GM21360 (cell line): Measurements from ENCODE around the gene AHRR.
"Not testable (repeated sequence)": the region's sequence is repeated elsewhere in the genome, so short reads cannot be mapped to it uniquely, and the experiment has no call there.

Source experiments
- ATAC-seq: cut with Tn5 transposase; IDR thresholded peaks from one replicate; pipeline ENCODE4 v1.9.1; 2021; ENCODE audit warnings: mild to moderate bottlenecking, moderate library complexity; ENCODE audit not compliant: unreplicated experiment

AHRR gene

DNA sequence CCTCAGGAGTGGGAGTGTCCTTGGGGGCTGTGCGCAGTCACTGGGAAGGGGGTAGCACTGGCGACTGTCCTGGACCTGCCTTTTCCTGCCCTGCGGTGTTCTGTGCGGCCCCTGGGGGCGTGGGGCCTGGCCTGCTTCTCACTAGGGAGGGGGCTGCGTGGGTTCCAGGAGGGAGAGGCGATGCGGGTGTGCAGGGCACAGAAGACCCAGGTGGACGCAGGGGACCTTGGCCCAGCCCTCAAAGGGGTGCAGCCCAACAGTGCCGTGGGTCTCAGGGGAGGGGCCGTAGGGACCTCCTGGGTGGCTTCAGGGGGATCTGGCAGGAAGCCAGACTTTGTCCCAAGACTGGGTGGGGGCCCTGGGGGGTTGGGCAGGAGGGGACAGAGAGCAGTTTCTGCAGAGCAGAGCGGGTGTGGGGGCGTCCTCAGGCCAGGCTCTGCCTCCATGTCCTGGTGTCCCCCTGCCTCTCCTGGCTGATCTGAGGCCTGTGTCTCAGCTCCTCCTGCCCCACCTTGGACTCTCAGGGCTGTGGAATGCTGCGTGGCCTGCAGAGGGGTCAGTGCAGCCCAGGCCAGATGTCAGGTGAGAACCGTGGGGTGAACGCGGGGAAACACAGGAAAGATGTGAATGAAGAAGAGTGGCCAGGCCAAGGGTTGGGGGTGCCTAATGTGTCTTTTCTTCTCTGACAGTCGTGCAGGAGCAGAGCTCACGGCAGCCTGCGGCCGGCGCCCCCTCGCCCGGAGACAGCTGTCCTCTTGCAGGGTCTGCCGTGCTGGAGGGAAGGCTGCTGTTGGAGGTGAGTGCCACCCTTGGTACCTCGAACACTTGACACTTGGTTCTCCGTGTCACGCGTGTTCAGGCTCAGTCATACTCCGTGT lies 54.6 kb downstream of the AHRR start:
- ATAC-seq: no peak

DNA sequence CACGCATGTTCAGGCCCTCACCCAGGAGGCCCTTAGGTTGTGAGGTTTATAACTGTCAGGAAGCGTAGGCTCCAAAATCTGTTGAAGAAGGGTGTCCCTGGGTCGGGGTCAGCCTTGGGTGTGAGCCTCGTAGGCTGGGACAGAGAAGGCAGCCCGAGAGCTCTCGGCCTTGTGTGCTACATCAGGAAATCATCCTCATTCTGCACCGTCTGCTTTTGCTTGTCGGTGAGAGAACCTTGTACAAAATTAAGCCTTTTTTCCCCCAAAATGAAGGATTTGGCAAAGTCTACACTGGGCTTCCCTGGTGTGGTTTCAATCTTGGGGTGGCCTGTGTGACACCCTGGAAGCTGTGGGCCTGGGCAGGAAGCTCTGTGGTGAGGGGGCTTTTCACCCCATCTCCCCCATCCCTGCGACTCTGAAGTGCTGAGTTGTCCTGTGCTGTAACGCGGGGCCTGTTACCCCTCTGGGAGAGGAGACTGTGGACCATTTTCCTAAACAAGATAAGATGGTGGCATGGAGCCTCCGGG lies 55.3 kb downstream of the AHRR start:
- no peak for ATAC-seq

DNA sequence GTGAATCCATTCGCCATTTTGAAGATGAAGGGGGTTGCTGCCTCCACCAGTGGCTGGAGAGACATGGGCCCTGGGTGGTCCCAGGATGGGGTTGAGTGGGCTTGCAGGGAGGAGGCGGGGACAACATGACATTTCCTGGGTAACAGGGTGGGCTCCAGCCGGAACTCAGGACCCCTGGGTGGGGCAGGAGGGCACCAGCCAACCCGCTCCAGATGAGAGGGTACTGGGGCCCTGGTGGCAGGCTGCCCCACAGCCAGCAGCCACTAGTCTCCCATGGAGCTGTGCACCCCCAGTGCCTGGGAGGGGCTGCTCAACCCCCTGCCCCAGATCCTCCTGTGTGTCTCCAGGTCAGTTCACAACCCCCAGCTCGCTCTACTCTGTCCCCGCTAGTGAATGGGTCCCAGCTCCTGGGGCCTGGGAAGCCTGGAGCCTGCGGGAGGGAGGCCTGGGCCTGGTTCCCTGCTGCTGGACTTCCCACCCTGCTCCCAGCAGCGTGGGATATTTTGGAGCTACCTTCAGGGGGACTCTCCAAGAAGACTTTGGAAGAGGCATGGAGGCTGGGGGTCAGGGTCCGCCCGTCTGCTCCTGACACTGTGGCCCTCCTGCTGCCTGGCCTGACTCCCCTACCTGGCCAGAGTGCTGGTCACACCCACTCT lies 55.9 kb downstream of the AHRR start:
- no peak for ATAC-seq

DNA sequence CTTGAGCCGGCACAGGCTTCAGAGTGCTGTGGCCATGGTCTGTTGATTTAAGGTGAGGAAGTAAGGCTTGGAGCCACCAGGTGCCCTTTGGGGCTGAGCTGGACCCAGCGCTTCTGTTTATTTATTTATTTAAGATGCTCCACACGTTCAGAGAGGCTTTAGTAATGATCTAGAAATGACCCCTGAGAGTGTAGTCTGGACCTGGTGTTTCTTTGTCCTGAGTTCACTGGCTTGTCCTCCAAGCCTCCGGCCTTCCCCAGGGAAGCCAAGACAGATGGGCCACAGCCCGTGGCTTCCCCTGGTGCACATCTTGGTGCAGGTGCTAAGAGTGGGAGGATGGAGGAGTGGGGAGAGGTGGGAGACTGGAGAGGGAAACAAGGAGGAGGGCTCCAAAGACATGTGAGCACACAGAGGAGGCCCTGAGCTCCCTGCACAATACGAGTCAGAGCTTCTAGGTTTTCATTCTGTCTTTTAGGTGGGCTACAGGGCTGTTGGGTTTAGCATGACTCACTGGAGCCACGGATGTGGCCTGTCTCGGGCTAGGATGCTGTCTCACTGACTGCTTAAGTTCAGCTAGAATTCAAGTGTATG lies 56.9 kb downstream of the AHRR start:
- no peak for ATAC-seq

DNA sequence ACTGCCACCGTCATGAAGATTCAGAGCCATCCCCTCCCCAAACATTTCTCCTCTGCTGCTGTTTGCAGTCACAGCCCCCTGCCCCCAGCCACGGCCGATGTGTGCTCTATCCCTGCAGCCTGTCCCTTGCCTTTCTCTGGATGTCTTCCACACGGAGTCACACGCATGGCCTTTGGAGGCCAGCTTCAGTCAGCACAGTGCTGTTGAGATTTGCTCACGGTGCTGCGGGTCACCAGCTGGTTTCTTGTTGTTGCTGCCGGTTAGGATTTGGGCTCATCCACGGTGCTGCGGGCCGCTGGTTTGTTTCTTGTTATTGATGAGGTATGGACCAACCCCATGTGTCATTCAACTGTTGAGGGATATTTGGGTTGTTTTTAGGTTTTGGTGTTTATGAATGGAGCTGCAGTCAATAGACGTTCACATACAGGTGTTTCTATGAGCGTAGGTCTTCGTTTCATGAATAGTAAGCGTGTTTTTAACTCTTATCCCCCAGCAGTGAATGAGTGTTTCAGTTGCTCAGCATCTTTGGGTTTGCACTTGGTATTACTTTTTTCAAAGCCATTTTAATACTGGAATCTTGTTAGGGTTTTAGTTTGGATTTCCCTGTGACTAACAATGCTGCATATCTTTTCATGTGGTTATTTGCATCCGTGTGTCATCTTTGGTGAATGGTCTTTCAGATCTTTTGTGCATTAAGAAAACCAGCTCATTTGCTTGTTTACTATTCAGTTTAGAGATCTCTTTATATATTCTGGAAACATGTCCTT lies 57.6 kb downstream of the AHRR start:
- ATAC-seq: no peak

DNA sequence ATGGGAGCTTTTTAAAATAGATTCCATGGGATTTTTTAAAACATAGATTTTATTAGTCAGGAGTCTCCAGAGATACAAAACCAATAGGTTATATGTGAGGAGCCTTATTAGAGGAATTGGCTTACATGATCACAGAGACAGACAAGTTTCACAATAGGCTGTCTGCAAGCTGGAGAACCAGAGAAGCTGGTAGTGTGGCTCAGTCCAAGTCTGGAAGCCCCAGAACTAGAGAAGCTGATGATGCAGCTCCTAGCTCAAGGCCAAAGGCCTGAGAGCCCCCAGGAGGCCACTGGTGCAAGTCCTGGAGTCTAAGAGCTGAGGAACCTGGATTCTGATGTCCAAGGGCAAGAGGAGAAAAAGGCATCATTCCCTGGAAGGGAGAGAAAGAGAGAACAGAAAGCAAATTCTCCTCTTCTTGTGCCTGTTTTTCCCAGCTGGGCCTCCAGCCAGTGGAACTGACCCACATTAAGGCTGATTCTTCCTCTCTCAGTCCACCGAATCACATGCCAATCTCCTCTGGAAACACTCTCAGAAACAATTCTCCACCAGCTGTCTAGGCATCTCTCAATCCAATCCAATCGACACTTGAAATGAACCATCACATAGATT lies 59.3 kb downstream of the AHRR start:
- ATAC-seq: no peak

DNA sequence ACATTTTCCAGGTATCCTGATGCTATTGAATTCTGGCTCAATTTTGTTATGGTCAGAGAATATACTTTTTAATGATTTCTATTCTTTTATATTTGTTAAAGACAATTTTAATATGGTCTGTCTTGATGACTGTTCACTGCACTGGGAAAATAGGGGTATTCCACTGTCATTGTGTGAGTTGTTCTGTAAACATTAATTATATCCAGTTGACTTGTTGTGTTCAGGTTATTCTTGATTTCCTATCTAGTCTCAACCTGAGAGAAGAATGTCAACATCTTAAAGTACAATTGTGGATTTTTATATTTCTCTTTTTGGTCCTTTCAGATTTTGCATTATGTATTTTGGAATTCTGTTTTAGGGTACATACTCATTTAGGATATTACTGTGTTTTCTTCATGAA lies 61.6 kb downstream of the AHRR start:
- ATAC-seq: no peak

DNA sequence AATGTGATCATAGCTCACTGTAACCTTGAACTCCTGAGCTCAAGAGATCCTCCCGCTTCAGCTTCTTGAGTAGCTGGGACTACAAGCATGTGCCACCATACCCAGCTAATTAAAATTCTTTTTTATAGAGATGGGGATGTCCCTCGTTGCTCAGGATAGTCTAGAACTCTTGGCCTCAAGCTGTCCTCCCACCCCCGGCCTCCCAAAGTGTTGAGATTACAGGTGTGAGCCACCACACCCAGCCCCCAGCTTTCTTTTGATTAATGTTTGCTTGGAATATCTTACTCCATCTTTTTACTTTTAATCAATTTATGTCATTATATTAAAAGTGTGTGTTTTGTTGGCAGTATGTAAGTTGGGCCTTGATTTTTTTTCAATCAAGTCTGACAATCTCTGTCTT lies 62.1 kb downstream of the AHRR start:
- ATAC-seq: no peak

DNA sequence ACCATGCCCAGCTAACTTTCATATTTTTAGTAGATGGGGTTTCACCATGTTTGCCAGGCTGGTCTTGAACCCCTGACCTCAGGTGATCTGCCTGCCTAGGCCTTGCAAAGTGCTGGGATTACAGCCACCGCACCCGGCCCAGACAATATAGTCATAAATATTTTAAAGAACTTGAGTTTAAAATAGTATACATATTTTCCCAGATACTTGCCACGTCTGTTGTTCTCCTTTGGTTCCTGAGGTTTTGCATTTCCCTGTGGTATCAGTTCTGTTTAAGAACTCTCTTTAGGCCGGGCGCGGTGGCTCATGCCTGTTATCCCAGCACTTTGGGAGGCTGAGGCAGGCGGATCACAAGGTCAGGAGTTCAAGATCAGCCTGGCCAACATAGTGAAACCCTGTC lies 63.1 kb downstream of the AHRR start:
- not testable (repeated sequence) for ATAC-seq

DNA sequence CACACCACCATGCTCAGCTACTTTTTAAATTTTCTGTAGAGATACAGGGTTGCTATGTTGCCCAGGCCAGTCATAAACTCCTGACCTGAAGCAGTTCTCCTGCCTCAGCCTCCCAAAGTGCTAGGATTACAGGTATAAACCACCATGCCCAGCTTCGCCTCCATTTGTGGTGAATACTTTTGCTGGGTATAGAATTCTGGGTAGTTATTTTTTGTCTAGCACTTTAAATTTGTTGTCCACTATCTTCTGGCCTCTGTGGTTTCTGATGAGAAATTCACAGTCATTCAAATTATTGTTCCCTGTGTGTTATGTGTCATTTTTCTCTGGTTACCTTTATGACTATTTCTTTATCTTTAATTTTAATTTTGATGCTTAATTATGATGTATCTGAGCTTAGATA lies 63.8 kb downstream of the AHRR start:
- no peak for ATAC-seq

DNA sequence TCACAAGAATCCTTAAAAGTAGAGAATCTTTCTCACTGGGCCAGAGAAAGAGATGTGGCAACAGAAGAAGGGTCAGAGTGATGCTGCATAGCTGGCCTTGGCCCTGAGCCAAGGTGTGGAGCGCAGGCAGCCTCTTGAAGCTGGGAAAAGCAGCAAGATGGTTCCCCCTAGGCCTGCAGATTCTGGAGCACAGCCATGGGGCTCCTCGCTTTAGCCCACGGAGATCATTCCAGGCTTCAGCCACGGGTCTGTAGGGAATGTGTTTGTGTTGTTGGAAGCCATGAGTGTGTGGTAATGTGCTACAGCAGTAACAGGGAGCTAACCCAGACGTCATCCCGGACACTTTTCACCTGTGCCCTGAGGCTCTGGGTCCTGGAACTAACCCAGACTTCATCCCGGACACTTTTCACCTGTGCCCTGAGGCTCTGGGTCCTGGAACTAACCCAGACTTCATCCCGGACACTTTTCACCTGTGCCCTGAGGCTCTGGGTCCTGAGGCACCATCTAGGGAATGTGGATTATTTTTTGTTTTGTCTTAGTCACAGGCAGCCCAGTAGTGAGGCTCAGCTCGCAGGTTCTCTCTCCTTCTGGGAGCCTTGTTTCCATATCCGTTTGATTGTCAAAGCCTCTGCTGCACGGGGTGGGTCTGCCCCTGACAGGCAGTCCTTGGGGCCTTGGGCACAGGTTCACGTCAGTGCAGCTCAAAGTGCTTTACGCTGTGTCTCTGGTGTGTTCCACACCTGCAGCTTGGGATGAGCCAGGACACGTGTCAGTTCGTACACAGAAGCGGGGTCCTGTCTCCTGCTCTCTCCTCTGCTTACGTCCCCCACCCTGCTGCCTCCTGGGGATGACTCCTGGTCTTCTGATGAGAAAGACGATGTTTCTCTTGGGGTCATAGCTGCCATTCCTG lies 65.2 kb downstream of the AHRR start:
- no peak for ATAC-seq

DNA sequence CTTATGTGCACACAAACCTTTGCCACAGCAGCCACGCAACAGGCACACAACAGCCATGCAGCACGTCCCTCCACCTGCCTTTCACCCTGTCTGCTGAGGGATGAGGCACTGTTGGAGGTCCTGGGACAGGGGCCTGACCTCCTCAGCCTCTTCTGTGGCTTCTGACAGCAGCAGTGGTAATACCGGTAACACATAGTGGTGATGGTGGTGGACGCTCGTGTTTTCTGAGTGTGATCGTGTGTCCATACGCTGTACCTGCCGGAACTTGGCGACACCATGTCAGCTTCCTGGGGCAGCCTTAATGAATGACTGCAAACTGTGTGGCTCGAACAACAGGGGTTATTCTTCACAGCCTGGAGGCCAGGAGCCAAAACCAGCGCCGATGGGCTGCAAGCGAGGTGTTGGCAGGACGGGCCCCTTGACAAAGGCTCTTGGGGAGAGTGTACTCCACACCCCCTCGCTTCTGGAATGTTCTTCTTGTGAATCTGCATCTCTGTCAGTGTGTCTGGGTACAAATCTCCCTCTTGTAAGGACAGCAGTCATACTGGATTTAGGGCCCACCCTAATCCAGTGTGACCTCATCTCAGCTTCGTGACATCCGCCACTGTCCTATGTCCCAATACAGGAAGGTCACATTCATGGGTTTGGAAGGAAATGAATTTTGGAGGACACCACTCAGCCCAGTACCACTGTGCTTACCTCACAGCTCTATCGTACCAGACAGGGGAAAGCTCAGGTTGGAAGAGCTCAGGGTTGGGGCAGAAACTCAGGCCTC lies 66.2 kb downstream of the AHRR start:
- ATAC-seq: no peak

DNA sequence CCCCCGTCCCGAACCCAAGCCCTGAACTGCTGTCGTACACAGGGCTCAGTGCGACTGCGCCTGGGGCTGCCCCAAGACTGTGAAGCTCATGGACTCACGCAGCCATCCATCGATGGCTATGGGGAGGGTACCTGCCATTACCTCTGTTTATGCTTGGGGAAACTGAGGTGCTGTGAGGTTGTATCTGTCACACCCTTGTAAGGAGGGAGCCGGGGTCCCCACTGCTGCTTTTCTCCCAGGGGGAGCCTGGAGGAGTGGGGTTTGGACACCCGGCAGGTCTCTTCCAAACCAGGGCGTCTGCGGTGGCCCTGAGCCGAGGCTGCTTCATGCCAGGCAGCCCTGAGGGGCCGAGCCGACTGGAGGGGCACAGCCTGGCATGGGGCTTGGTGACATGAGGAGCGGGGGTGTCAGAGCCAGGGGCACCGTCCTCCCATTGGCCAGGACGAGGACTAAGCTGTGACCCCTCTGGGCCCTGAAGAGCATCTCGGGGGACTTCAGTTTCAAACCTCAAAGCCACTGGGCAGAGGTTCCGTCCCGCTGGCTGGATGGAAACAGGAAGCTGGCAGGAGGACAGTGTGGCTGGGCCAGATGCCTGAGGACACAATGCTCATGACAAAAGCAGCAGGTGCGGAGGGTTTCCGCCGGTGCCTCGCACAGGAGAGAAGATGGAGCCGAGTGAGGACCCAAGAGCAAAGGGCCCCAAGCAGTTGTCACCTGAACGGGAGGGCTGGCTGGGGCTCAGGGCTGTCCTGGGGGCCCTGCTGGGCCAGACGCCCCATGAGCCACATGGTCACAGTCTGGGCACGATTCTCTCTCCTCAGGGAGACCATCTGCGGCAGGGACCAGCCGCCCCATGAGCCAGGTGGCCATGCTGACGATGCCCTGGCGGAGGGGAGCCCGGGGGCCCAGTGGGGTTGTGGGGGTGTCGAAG lies 67.0 kb downstream of the AHRR start:
- no peak for ATAC-seq

DNA sequence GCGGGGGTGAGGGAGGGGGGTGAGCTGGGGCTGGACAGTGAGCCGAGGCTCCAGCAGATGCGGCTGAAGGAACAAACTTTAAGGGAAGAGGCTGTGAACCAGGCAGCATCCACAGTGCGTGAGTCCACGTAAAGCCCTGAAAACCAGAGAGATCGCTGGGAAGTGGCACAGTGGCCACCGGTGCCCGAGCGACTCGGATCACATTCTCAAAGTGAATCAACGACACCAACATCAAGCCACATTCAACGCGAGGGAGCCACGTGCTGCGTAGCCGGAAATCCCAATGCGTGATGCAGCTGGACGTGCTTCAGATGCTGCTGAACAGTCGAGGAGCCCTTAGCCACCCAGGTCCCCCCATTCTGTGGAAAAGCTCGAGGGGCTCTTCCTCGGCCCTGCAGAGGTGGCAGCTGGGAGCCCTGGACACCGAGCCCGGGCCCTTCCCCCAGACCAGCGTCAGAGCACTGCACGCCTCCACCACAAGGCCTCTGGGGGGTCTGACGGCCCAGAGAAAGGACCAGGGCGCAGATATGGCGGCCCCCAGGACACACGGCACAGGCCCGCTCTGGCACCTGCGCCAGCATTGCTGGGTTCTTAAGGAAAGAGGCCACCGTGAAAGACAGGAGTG lies 67.8 kb downstream of the AHRR start:
- no peak for ATAC-seq

DNA sequence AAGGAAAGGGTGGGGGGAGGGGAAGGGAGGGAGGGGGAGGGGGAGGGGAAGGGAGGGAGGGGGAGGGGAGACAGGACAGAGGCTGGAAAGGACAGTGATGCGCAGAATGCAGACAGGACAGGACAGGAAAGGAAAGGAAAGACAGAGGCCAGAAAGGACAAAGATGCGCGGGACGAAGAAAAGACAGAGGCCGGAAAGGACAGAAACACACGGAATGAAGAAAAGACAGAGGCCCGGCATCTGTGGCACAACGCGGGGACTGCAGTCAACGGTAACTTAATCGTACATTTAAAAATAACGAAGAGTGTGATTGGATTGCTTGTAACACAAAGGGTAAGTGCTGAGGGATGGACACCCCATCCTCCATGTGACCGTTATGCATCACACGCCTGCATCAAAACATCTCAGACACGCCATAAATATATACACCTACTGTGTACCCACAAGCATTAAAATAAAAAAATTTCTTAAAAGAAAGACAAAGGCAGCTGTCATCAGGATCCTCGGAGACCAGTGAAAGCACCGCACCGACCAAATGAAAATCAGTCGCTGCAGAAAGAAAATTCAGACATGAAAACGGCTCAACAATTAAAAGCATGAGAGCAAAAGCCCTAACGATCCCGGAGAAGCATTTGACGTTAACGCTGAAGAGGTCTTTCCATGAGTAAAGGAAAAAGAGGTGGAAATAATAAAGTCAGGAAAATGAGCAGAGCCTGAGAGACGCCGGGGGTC lies 68.5 kb downstream of the AHRR start:
- no peak for ATAC-seq

DNA sequence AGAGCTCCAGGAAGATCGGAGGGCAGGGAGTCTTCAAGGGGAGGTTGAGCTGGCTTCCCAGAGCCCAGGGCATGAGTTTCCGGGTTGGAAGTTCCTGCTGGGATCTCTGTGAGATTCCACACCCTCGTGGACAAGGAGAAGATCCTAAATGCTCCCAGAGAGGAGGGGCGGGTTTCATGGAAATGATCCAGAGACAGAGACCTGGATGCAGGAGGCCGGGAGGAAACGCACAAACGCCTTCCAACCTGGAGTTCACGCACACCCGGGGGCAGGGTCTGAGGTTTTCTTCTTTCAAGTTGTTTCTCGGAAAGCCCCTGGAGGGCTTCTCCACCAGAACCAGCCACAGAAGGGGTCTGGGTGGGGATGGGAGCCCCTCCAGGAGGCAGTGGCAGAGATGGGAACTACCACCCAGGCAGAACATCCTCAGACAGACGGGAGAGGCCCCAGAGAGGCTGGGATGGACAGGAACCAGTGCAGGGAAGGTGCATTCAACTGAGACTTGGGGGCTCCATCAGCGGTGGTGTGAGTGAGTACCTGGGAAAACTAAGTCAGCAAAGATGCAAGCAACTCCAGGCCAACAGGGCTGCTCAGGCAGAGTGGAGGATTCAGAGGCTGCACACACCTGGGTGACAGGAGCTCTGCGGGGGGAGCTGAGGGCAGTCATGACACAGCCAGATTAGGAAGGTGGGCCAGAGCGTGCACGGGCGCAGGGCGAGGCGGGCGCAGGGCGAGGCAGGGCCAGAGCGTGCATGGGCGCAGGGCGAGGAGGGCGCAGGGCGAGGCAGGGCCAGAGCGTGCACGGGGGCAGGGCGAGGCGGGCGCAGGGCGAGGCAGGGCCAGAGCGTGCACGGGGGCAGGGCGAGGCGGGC lies 69.3 kb downstream of the AHRR start:
- ATAC-seq: no peak
